NCI-H2107 treated with DMSO at 0.1 percent for 48 hours (cell line): Measurements from ENCODE around the gene SLC35F3.
"Not testable (repeated sequence)": the region's sequence is repeated elsewhere in the genome, so short reads cannot be mapped to it uniquely, and the experiment has no call there.

Experiments
- DNase-seq: peaks from one replicate; lab custom pipeline; 2025; ENCODE audit not compliant: unreplicated experiment; lab: John Stamatoyannopoulos, UW

SLC35F3 gene

DNA sequence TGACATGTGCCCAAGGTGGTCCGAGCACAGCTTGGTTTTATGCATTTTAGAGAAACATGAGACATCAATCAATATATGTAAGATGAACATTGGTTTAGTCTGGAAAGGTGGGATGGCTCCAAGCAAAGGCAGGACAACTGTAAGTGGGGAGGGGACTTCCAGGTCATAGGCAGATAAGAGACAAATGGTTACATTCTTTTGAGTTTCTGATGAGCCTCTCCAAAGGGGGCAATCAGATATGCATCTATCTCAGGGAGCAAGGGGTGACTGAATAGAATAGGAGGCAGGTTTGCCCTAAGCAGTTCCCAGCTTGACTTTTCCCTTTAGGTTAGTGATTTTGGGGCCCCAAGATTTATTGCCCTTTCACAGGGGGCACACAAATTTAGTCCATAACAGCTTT is 374.5 kb downstream of the SLC35F3 start:
- DNase-seq: no peak

DNA sequence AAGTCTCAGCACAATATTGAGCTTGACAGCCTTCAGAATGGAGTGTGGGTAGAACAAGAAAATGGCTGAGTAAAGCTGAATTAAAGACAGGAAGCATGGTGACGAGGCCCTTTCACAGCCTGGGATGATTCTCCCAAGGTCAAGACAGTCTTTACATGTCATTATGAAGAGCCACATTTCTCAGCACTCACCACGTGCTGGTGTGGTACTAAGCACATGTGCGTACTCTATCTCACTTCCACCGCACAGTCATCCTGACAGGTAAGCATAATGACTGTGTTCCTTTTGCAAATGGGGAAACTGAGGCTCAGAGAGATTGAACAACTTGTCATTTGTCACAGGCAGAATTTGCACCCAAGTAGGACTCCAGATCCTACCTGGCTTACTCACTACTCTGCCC is 376.0 kb downstream of the SLC35F3 start:
- DNase-seq: no peak

DNA sequence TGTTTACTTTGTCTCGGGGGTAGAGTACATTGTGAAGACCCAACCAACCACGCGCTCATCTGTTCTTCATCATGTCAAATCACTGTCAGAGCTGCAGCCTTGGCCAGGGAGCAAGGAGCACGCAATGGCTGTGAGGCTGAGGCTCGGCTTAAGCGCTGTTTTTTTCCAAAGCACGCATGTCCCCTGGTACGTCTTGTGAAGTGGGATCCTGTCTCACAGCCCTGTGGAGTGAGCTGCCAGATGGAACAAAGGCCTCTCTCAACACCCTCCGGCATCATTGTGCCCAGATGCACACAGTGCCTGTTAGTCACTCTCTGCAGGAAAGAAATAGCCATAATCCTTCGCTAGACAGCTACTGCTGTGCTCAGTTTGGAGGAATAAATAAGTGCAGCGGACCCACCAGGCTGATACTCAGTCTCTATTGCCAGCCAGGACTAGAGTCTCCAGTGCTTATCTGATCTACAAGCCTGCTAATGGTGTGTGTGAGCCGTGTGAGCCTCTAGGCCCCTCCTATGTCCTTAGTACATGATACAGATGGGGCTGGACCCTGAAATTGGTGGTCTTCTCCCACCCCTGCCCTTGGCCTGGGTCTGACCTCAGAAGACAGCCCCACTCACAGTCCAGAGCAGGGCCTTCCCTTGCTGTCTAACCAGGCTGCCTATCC is 377.5 kb downstream of the SLC35F3 start:
- DNase-seq: no peak

DNA sequence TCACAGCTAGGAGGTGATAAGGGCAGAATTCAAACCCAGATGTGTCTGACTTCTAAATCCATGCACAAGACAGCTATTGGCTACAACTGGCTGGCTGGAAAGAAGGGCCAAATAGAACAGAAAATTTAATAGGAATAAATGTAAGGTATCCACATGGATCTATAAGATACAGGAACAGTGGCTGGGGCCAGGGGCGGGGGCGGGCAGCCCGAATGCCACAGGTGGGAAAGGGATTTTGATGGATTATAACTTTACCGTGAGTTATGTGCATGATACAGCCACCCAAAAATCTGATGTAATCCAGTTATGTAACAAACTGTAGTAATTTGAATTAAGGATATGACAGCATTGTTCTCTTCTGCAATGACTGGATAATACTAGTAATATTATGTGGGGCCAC is 381.7 kb downstream of the SLC35F3 start:
- DNase-seq: no peak

DNA sequence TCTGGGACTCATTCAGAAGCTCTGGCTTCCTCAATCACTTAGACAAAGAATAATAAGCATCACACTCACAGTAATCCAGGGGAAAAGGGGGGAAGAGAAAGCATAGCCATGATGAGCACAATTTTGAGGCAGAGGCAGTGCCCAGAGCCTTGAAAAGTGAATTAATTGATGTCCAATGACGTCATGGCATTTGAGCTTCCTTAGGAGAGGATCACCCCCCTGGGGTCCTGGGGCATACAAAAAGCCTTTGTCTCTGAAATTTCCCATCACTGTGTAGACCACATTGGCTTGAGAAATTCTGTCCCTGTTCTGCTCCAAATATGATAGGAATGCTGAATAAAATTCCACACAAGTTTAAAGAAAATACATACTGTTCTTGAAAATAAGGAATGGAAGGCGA is 384.5 kb downstream of the SLC35F3 start:
- no peak for DNase-seq

DNA sequence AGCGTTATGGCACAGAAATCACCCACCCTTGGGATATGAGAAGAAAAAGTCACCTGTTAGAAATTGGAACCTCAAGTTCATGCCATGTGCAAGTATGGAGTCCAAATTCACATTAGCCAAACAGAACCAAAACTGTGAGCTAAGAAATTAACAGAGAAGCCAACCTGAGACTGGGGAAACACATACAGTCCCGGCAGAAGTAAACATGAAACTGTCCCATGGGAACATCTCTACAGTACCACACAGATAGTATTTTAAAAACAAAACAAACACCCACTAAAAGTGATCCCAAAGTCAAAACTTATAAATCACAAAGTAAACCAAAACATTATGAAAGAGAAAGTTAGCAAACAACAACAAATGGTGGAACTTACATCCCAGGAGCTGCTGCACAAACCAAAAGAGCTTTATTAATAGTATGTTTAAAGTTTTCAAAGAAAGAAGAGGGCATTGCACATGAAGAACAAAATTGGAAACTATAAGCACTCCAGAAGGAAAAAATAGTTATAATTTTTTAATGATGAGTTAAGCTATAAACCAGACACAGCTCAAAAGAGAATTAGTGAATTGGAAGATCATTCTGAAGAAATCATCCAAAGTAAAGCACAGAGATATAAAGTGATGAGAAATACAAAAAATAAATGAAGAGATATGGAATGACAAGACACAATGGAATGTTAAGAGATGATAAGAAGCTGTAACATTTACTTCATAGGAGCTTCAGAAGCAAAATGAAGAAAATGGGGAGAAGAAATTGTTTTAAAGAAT is 385.2 kb downstream of the SLC35F3 start:
- DNase-seq: no peak

DNA sequence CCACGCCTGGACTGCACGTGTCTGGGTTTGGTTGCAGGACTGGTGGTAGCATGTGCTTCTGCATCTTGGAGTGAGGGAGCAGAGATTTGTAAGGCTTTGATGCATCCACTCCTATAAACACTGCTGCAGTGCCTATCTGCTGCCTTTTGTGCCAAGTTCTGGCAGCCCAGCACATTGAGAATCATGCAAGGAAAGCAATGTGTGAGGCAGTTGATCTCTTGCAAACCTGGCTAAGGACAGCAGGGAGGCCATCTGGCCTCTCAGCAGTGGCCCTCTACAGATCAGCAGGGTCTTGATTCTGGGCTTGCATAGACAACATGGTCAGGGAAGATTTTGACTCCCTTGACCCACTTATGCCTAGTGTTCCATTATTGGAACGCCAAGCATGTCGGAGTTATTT is 387.5 kb downstream of the SLC35F3 start:
- DNase-seq: no peak

DNA sequence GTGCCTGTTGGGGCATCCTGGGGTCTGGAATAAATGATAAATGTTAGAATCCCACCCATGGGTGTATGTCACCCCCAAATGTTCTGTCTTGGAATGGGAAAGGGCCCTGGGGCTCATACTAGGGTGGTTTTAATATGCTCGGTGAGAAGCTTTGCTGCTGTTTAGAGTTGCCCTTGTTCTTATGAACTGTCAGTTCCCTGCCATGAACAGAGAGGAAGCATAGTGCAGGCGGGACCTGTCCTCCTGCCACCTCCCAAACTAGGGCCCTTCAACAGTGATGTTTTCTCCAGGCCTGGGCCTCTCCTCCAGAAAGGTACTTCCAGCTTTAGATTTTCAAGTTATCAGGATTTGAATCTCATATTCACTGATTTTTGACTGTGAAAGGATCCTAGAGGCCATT is 388.1 kb downstream of the SLC35F3 start:
- DNase-seq: no peak

DNA sequence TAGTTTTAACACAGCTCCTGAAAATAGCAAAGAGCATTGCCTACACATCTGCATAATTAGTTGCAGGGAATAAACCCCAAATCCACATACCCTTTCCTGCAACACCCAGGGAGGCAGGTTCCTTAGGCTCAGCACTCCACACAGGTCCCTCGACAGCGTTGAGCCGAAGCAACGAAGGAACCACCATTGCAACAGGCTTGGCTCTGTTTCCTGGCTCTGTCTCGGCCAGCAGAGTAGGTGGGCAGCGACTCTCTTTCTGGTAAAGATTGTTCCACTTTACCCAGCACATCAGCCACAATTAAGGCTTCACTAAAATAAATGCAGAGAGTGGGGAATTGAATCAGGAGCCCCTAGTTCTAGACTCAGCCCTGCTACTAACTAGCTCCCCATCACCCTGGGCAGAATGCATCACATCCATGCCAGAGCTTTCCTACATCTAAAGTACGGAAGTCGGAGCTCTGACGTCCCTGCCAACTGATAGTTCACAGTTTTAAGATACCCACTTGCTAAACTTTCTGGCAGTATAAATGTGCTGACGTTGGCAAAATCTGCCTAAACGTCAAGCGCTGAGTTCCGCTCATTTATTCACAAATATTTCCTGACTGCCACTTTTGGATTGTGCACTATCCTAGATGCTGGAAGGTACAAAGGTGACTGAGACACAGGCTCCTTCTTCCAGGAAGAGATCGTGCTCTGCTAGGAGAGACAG is 389.8 kb downstream of the SLC35F3 start:
- DNase-seq: no peak

DNA sequence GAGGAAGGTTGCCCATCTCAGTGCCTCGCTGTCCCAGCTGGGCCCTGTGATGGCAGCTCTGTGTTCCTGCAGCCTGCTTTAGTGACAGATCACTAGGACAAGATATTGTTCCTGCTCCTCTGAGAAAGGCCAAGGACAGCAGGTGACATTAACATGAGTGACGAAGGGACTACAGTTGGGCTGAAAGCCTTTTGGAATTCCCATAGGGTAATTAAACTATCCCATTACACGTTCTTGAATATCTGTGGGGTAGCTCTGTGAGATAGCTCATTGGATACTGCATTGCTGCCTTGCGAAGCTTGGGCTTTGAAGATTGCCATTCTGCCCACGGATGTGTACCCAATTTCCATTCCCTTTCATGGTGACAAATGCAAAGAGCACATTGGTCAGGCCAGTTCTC is 390.6 kb downstream of the SLC35F3 start:
- peak; percentile 38 for DNase-seq

DNA sequence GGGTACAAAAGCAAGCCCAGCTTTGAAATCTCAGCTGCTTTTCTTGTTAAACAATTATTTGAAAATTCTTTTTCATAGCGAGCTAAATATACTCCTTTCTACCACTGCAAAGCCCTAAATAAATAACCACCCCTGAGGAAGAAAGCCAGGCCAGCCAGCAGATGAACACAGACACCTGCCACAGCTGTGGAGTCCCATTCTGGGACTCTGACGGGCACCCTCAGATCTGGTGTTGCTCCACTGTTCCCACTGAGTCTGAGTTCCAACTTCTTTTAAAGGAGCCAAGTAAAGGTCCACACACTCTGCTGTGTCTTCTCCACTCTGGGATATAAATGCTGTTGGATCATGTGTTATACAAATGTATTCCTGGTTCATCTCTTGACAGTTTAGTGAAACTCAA is 391.1 kb downstream of the SLC35F3 start:
- DNase-seq: no peak

DNA sequence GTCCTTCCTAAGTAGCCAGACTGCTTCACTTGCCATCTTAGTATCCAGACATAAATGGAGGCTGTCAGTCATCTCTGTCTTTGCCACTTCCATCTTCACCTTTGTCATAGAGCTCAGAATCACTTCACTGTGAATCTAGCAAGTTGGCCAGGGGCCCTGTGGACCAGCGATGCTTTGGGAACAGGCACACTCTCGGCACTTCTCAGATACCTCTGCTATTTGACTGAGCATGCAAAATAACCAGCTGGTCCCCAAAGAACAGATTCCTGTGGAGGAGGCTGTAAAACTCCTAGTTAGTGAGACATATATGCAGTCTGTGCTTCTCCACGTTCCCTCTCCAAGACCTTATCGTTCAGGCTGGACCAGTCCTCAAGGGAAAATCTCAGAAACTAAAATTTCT is 392.0 kb downstream of the SLC35F3 start:
- DNase-seq: no peak

DNA sequence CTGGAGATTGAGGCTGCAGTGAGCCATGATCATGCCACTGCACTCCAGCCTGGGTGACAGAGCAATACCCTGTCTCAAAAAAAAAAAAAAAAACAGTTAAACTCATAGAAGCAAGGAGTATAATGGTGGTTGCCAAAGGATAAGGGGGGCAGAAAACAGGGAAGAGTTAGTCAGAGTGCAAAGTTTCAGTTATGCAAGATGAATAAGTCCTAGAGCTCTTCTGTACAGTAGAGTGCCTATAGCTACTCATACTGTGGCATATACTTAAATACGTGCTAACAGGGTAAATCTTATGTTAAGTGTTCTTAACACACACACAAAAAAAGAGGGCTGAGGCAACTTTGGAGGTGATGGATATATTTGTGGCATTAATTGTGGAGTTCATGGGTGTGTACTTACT is 393.2 kb downstream of the SLC35F3 start:
- DNase-seq: no peak

DNA sequence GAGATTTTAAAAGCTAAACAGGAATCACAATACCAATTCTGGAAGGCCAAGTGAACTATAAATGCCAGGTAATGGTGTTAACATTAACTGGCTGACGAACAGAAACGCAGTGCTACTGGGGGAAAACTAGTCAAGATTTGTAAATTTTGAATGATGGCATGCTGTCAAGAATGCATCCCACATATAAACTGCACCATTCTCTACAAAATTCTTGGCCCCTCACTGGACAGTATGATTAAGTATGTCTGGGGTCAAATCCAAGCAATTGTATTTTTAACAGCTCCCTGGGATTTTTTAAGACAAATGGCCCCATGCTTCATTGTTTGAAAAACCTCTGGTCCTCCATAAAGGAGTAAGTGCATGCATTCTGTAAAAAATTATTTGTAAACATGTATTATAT is 395.6 kb downstream of the SLC35F3 start:
- DNase-seq: no peak

DNA sequence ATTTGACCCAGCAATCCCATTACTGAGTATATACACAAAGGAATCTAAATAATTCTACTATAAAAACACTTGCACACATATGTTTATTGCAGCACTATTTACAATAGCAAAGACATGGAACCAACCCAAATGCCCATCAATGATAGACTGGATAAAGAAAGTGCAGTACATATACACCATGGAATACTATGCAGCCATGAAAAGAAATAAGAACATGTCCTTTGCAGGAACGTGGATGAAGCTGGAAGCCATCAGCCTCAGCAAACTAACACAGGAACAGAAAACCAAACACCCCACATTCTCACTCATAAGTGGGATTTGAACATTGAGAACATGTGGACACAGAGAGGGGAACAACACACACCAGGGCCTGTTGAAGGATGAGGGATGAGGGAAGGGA is 397.2 kb downstream of the SLC35F3 start:
- not testable (repeated sequence) for DNase-seq

DNA sequence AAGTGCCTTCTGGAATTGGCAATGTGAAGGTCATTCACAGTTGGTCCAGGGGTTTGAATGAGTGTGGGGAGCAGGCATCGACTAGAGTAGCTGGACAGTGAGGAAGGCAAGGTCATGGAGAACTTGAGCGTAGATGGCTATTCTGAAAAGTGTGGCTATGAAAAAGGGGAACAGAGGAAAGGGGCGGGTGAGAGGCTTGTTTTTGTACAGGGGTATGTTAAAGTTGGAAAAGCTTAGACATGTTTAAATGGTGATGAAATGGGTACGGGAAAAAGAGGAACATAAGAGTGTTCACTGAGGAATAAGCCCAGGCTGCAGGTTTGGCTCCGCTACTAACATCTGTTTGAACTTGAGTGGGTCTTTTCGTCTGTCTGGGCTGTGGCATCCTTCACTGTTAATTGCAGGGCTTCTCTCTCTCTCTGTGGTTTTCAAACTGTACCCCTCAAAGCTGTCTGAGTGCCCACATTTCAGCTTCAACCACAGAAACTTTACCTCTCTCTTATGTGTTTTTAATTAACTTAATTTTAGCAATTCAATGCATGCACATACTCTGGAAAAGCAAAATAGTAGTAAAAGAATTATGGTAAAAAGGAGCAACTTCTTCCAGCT is 398.0 kb downstream of the SLC35F3 start:
- DNase-seq: no peak

DNA sequence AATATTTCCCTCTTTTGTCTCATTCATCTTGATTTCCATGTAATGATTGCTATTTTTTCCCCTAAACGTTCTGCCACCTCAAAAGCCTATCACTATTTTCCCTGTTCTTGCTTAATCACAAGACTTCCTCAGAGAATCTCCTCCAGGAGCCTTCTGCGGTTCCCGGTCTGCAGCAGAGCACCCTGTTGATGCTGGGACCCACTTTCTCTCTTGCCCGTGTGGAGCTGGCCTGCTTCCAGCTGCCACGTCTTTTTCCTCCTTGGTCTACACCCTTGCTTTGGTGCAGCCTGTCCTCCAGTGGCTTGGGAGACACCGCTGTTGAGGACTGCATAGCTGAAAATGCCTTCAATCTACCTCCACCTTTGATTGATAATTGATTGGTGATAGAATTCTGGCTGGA is 398.8 kb downstream of the SLC35F3 start:
- no peak for DNase-seq

DNA sequence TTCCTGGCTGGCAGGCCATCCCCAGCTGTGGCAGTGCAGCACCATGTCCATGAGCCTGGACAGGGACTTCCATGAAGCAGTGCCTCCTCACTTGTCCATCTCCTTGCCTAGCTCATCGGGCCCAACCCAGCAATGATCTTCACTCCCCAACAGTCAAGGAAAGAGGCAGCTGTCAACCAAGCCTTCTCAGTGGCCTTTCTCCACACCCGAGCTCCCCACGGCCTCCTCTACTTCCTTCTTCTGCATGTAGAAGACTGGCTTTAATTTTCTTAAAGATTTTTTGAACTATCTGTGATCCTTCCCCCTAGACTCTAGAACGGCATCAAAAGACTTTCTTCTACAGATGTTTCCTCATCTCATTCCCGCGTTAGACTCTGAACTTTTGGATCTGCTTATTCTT is 403.2 kb downstream of the SLC35F3 start:
- no peak for DNase-seq

DNA sequence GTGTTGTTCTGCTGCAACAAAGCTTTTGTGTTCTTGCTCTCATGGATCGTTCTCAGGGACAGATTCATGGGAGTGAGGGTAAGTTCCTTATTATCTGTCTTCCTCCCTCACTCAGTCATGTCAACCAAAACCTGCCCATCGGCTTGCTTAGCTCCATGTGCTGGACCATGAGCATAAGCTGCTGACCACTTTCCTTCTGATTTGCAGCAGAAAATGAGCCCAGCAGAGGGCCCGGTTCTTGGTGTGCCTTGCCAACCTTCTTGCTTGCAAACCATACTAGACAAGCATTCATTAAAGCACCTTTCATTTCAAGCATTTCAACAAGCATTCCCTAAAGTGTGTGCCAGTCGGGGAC is 404.7 kb downstream of the SLC35F3 start:
- DNase-seq: no peak

DNA sequence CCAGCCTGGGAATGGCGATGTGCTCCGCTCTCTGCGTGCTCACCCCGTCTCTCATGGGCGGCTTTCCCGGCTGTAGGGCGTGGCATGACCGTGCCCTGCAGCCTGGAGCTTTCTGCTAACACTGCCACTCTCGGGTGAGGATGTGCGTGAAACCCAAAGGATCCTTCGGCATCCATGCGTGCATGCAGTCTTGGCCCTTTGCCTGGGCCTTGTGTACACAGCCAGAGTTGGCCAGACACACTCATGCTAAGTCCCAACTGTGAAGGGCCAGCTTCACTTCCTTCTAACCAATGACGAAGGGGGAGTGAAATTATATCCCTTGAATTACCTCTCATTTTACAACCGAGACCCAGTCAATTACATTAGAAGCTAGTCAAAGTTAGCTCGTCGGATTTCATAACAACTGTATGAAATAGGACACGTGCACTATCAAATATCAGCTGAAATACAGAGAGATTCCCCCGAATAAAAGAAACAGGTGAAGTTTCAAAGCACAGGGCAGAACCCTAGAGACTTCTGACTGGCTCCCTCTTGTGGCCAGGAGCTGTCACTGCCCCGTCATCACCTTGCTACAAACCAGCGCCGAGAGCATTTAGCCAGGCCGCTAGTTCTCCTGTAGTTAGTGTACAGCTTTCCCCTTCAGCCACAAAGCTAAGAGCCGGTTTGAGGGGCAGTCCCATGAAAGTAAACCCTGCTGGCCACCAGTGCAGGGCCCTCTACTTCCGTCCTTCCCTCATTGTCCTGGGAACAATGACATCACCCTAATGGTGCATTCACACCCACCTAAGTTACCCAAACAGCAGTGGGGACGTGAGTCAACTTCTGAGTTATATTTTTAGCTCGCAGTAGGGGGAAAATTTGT is 405.4 kb downstream of the SLC35F3 start:
- peak; percentile 98 for DNase-seq

DNA sequence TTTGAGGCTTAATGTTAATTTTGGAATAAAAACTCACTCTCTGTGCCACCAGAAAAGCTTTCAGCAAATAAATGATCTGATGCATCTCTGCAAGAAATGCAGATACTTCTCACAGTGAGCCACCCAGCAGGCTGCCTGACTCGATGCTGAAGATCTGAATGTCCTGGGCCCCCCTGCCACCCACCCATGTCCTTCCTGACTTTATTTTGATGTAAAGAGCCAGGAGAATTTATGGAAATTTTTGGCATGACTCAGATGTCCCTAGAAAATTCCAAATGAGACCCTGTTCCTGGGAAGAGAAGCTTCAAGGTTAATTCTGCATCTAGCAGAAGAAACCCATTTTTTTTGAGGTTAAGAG is 406.0 kb downstream of the SLC35F3 start:
- DNase-seq: no peak
